ENCODE measurements around the gene SGTA.
A peak's percentile ranks its signal among the peaks of the same experiment; 100 is the strongest.
"Not testable (repeated sequence)": the region's sequence is repeated elsewhere in the genome, so short reads cannot be mapped to it uniquely, and the experiment has no call there.

SGTA gene, protein sequence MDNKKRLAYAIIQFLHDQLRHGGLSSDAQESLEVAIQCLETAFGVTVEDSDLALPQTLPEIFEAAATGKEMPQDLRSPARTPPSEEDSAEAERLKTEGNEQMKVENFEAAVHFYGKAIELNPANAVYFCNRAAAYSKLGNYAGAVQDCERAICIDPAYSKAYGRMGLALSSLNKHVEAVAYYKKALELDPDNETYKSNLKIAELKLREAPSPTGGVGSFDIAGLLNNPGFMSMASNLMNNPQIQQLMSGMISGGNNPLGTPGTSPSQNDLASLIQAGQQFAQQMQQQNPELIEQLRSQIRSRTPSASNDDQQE

DNA sequence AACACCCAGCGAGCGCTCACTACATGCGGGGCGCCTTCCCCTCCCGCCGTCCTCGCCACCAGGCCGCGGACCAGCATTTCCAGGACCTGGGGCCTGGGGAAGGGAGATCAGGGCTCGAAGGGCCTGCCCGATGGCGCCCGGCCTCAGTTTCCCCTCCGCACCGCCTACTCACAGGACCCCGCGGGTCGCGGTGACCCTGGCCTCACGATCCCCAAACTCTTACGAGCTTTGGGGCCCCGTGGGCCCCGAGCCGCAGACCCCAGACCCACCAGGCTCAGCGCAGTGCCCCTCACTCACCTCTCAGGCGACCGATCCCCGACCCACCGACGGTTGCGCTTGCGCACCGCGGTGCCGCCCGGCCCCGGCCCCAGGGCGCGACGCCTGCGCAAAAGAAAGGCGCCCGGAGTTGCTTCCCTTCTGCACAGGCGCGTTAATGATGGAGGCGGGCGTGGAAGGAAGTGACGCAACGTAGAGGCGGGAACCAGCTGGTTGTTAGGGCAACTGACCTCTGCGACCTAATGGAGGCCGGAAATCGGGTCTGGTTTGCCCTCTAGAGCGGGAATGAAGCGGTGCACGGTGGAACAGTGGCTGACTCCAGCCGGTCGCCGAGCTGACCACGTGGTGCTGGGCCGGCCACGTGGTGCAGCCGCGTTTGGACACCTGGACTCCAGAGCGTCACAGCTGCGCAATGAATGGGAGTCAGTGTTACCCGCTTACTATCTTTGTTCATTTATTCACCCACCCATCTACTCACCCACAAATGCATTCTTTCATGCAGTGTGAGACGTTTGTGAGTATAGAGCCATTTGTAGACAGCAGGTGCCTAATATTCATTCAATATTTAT, at the start of gene SGTA:
TSS of gene SGTA (minus strand) at position 338 of the 845 bp plus-strand sequence. CDS start 14,205 bp downstream, outside the sequence.
- DNase-seq = peak; percentile 97
- H3K36me3 Mint-ChIP-seq (ENCODE audit: low read depth) = peaks cover 66% of the 10 kb centered on the region
- H3K4me1 Mint-ChIP-seq (ENCODE audit: low read depth) = peaks cover 67% of the 10 kb centered on the region
- peak within 1 kb of the TSS; percentile 97 for H3K27ac Mint-ChIP-seq
- peak within 1 kb of the TSS; percentile 92 for H3K4me3 Mint-ChIP-seq
- H3K9me3 Mint-ChIP-seq = peaks cover 3% of the 10 kb centered on the region
- H3K27me3 Mint-ChIP-seq = no peaks in the 10 kb centered on the region

GRCh38 chr19:2827840-2828489, 44.9 kb upstream of the SGTA start:
- no peak for DNase-seq
- peaks cover 48% of the 10 kb centered on the region for H3K36me3 Mint-ChIP-seq (ENCODE audit: low read depth)
- H3K4me3 Mint-ChIP-seq = no peak overlapping the region
- H3K27ac Mint-ChIP-seq = no peak overlapping the region
- no peaks in the 10 kb centered on the region for H3K27me3 Mint-ChIP-seq
- peaks cover 6% of the 10 kb centered on the region for H3K4me1 Mint-ChIP-seq (ENCODE audit: low read depth)
- H3K9me3 Mint-ChIP-seq = peaks cover 27% of the 10 kb centered on the region

GRCh38 chr19:2827022-2827421, 43.9 kb upstream of the SGTA start:
- Mint-ChIP-seq H3K4me3 (no peak overlapping the region), H3K36me3 (ENCODE audit: low read depth) (peaks cover 39% of the 10 kb centered on the region), H3K27me3 (no peaks in the 10 kb centered on the region), H3K9me3 (peaks cover 18% of the 10 kb centered on the region), H3K4me1 (ENCODE audit: low read depth) (peaks cover 6% of the 10 kb centered on the region), H3K27ac (no peak overlapping the region)
- DNase-seq = no peak

- DNase-seq = no peak
- Mint-ChIP-seq H3K4me1 (ENCODE audit: low read depth) (peaks cover 12% of the 10 kb centered on the region), H3K9me3 (peaks cover 9% of the 10 kb centered on the region), H3K36me3 (ENCODE audit: low read depth) (peaks cover 21% of the 10 kb centered on the region), H3K27ac (no peak overlapping the region), H3K4me3 (no peak overlapping the region), H3K27me3 (no peaks in the 10 kb centered on the region)
These were observed 41.1 kb upstream of the SGTA start for GRCh38 chr19:2824129-2824528.

GRCh38 chr19:2823646-2824045, 40.6 kb upstream of the SGTA start:
- DNase-seq = no peak
- peaks cover 12% of the 10 kb centered on the region for H3K4me1 Mint-ChIP-seq (ENCODE audit: low read depth)
- H3K9me3 Mint-ChIP-seq = peaks cover 7% of the 10 kb centered on the region
- H3K27ac Mint-ChIP-seq = no peak overlapping the region
- H3K4me3 Mint-ChIP-seq = no peak overlapping the region
- no peaks in the 10 kb centered on the region for H3K27me3 Mint-ChIP-seq
- peaks cover 19% of the 10 kb centered on the region for H3K36me3 Mint-ChIP-seq (ENCODE audit: low read depth)

DNA sequence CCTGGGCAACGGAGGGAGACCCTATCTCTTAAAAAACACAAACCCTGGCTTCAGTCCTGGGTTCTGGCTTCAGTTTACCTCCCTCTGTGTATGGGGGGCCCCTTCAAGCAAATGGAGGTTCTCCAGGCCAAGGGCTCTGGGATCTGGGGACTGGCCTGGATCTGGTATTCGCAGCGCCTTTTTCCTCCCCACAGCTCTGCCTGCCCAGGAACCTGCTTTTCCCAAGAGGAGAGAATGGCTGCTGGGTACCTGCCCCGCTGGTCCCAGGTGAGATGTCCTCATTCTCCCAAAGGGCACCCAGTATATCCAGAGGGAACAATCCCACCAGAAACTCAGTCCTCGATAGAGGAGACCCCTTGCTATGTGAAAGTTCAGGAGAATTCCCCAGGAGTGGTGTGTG, 39.8 kb upstream of the SGTA start:
- DNase-seq = no peak
- H3K4me3 Mint-ChIP-seq = no peak overlapping the region
- peaks cover 9% of the 10 kb centered on the region for H3K4me1 Mint-ChIP-seq (ENCODE audit: low read depth)
- no peak overlapping the region for H3K27ac Mint-ChIP-seq
- H3K27me3 Mint-ChIP-seq = no peaks in the 10 kb centered on the region
- H3K36me3 Mint-ChIP-seq (ENCODE audit: low read depth) = peaks cover 11% of the 10 kb centered on the region
- H3K9me3 Mint-ChIP-seq = peaks cover 3% of the 10 kb centered on the region

DNA sequence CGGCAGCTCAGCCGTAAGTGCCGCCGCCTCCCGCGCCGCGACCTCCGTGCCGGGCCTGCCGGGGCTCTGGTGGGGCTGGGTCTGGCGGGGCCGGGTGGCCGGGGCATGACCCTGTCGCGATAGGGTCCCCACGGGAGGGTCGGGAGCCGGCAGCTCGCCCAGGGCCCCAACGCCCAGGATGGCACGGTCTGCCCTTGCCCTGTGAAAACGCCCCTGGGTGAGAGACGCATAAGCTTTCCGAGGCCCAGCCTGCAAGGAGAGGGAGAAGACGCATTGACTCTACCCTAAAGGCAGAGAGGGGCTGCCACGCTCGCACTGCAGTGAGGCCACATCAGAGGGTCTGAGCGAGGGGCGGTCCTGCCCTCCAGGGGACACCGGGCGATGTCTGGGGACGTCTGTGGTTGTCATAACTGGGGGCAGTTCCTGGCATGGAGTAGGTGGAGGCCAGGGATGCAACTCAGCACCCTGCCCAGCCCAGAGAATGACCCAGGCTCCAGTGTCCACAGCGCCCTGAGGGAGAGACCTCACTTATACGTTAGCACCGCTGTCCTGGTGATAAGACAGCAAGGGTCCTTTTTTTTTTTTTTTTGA, 37.1 kb upstream of the SGTA start:
- H3K27ac Mint-ChIP-seq = no peak overlapping the region
- H3K4me3 Mint-ChIP-seq = peak overlapping the region; percentile 84
- peaks cover 3% of the 10 kb centered on the region for H3K36me3 Mint-ChIP-seq (ENCODE audit: low read depth)
- H3K4me1 Mint-ChIP-seq (ENCODE audit: low read depth) = peaks cover 10% of the 10 kb centered on the region
- no peaks in the 10 kb centered on the region for H3K27me3 Mint-ChIP-seq
- H3K9me3 Mint-ChIP-seq = no peaks in the 10 kb centered on the region
- no peak for DNase-seq

GRCh38 chr19:2819540-2820111, 36.6 kb upstream of the SGTA start, which contains the start of gene ZNF554:
Gene ZNF554, plus strand, starts transcription at chr19:2819868. Its CDS starts 204 bp downstream, at chr19:2820072.
- Mint-ChIP-seq H3K27me3 (no peaks in the 10 kb centered on the region), H3K4me1 (ENCODE audit: low read depth) (peaks cover 10% of the 10 kb centered on the region), H3K9me3 (no peaks in the 10 kb centered on the region), H3K27ac (peak within 1 kb of the TSS; percentile 52), H3K36me3 (ENCODE audit: low read depth) (peaks cover 5% of the 10 kb centered on the region), H3K4me3 (peak within 1 kb of the TSS; percentile 84)
- DNase-seq = peak; percentile 98

- peaks cover 10% of the 10 kb centered on the region for H3K4me1 Mint-ChIP-seq (ENCODE audit: low read depth)
These were observed 34.3 kb upstream of the SGTA start for GRCh38 chr19:2817237-2817829.

GRCh38 chr19:2816641-2817040, 33.6 kb upstream of the SGTA start:
- H3K27me3 Mint-ChIP-seq = no peaks in the 10 kb centered on the region
- DNase-seq = no peak
- H3K4me1 Mint-ChIP-seq (ENCODE audit: low read depth) = peaks cover 10% of the 10 kb centered on the region
- H3K9me3 Mint-ChIP-seq = no peaks in the 10 kb centered on the region
- peaks cover 22% of the 10 kb centered on the region for H3K36me3 Mint-ChIP-seq (ENCODE audit: low read depth)
- H3K27ac Mint-ChIP-seq = no peak overlapping the region
- no peak overlapping the region for H3K4me3 Mint-ChIP-seq

More at GRCh38 chr19:2817237-2817829, 34.3 kb upstream of the SGTA start:
- not testable (repeated sequence) for DNase-seq, H3K9me3 Mint-ChIP-seq, H3K4me3 Mint-ChIP-seq, H3K27me3 Mint-ChIP-seq
- H3K36me3 Mint-ChIP-seq (ENCODE audit: low read depth) = peaks cover 18% of the 10 kb centered on the region
- H3K27ac Mint-ChIP-seq = peak overlapping the region; percentile 44

- peaks cover 29% of the 10 kb centered on the region for H3K36me3 Mint-ChIP-seq (ENCODE audit: low read depth)
- no peak for DNase-seq
- H3K4me3 Mint-ChIP-seq = no peak overlapping the region
- no peak overlapping the region for H3K27ac Mint-ChIP-seq
- H3K27me3 Mint-ChIP-seq = no peaks in the 10 kb centered on the region
- H3K9me3 Mint-ChIP-seq = no peaks in the 10 kb centered on the region
- H3K4me1 Mint-ChIP-seq (ENCODE audit: low read depth) = peaks cover 9% of the 10 kb centered on the region
These were observed 32.9 kb upstream of the SGTA start for GRCh38 chr19:2815923-2816322.

DNA sequence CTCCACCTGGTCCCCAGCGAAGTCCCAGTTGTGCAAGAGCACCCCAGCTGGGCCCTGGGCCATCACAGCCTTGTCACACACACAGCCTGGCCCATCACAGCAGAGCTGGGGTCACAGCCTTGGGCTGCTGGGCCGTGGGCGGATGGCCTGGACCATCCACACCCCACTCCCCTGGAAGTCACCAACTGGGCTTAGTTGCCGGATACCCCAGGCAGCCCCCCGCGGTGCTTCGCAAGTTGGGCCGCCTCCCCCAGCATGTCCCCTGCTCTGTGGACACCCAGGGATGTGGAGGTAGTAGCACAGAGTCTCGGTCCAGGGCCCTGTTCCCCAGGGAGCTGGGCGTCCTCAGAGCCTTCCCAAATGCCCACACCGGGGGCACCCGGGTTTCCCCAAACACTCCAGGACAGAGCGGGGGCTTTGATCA, 32.1 kb upstream of the SGTA start:
- H3K4me1 Mint-ChIP-seq (ENCODE audit: low read depth) = peaks cover 6% of the 10 kb centered on the region
- no peak for DNase-seq
- H3K36me3 Mint-ChIP-seq (ENCODE audit: low read depth) = peaks cover 32% of the 10 kb centered on the region
- H3K4me3 Mint-ChIP-seq = no peak overlapping the region
- no peaks in the 10 kb centered on the region for H3K27me3 Mint-ChIP-seq
- H3K9me3 Mint-ChIP-seq = no peaks in the 10 kb centered on the region
- no peak overlapping the region for H3K27ac Mint-ChIP-seq

GRCh38 chr19:2814426-2814825, 31.4 kb upstream of the SGTA start:
- Mint-ChIP-seq H3K36me3 (ENCODE audit: low read depth) (peaks cover 40% of the 10 kb centered on the region), H3K27me3 (no peaks in the 10 kb centered on the region), H3K4me1 (ENCODE audit: low read depth) (peaks cover 5% of the 10 kb centered on the region), H3K27ac (no peak overlapping the region), H3K4me3 (no peak overlapping the region), H3K9me3 (no peaks in the 10 kb centered on the region)
- no peak for DNase-seq
